Kidney (tissue), 14 donors: ENCODE results near the gene ITCH. TPM values are rescaled to one million over a fixed set of nuclear protein-coding genes. Genes with fewer than 3 reads are reported as not detected.

Source experiments
- DNase-seq, 5 donors: peaks; one replicate each; pipeline ENCODE4 v3.0.0-alpha.2; 2013 to 2020
- FAIRE-seq: peaks from 2 replicates; lab custom pipeline; 2012; peaks lifted over from hg19 to GRCh38; lab: Jason Lieb, UNC
- H3K27ac ChIP-seq, 2 donors: one replicate each; pipeline ENCODE4 v1.7.0; 2013; ENCODE audit warnings: low read depth in 2 of 2, low read length in 2 of 2, inconsistent platforms in 1 of 2
- H3K27me3 ChIP-seq: one replicate; pipeline ENCODE4 v1.7.1; 2013; ENCODE audit warnings: low read length, inconsistent platforms; ENCODE audit not compliant: control insufficient read depth, insufficient read depth
- H3K36me3 ChIP-seq, 3 donors: one replicate each; pipeline versions ENCODE4 v1.7.0 to v1.7.1; 2013; ENCODE audit warnings: low read length in 3 of 3, control low read depth in 1 of 3, inconsistent platforms in 1 of 3; ENCODE audit not compliant: insufficient read depth in 3 of 3, control insufficient read depth in 2 of 3
- H3K4me1 ChIP-seq, 3 donors: one replicate each; pipeline versions ENCODE4 v1.7.0 to v1.7.1; 2013; ENCODE audit warnings: low read length in 3 of 3, inconsistent platforms in 1 of 3, low read depth in 1 of 3; ENCODE audit not compliant: control insufficient read depth in 2 of 3, insufficient read depth in 2 of 3
- H3K4me3 ChIP-seq, 3 donors: one replicate each; pipeline versions ENCODE4 v1.7.0 to v1.8.1; 2013; ENCODE audit warnings: low read length in 3 of 3, control low read depth in 1 of 3, inconsistent platforms in 1 of 3
- H3K9ac ChIP-seq, 3 donors: one replicate each; pipeline versions ENCODE4 v1.7.0 to v1.7.1; 2013; ENCODE audit warnings: low read length in 3 of 3, control low read depth in 1 of 3, inconsistent platforms in 1 of 3
- H3K9me3 ChIP-seq, 3 donors: one replicate each; pipeline versions ENCODE4 v1.7.0 to v1.7.1; 2013; ENCODE audit warnings: low read length in 3 of 3, control low read depth in 1 of 3, inconsistent platforms in 1 of 3; ENCODE audit not compliant: control insufficient read depth in 2 of 3, insufficient read depth in 1 of 3
- intact Hi-C: fragments of 100-400 bp; cut with DNase I; formaldehyde crosslinking; loops from one replicate; pipeline ENCODE4 v1.11.1; 2022
- polyA plus RNA-seq: library from polyadenylated mRNA; stranded (reverse); fragments of 350-450 nt; fragmentation: Illumina TruSeq; extraction: RNeasy Lipid Tissue Mini Kit (QIAGEN cat#74804); gene quantifications from one replicate; pipeline ENCODE4 v1.2.3, GENCODE V29; 2014; ENCODE audit warnings: low read depth, low replicate concordance; ENCODE audit not compliant: insufficient read depth
- total RNA-seq: library from RNA; stranded (reverse); fragmentation: NEBNext Ultra II Directional; extraction: Animal tissue kit (Norgen Biotek cat#: 25700); gene quantifications from one replicate; pipeline ENCODE4 v1.2.1, GENCODE V29; 2021
- TF ChIP-seq, protein P1 (sequence below): IDR thresholded peaks from 3 replicates; pipeline ENCODE4 v1.5.1; 2012; ENCODE audit warnings: mild to moderate bottlenecking, moderate library complexity, borderline replicate concordance; ENCODE audit not compliant: insufficient read depth; ENCODE audit errors: extremely low read depth
- donor health status: control.
- donor health status: control.
- donor health status: control.
- donor health status: control.
- donor health status: control.
- donor health status: DM: yes; HTN: yes; CAD: no.
- donor health status: Normal renal cell carcinoma (clear cell type).

ITCH gene
- total and polyA plus RNA-seq, 2 donors from 2014 or later: 10.1 to 63.1 TPM

- H3K36me3 ChIP-seq: peaks cover 14 to 40% (median 17%) of the 10 kb centered on the region in 3 donors
- FAIRE-seq: no peak
Measured at GRCh38 chr20:34448517-34448916, 85.4 kb downstream of the ITCH start.

DNA sequence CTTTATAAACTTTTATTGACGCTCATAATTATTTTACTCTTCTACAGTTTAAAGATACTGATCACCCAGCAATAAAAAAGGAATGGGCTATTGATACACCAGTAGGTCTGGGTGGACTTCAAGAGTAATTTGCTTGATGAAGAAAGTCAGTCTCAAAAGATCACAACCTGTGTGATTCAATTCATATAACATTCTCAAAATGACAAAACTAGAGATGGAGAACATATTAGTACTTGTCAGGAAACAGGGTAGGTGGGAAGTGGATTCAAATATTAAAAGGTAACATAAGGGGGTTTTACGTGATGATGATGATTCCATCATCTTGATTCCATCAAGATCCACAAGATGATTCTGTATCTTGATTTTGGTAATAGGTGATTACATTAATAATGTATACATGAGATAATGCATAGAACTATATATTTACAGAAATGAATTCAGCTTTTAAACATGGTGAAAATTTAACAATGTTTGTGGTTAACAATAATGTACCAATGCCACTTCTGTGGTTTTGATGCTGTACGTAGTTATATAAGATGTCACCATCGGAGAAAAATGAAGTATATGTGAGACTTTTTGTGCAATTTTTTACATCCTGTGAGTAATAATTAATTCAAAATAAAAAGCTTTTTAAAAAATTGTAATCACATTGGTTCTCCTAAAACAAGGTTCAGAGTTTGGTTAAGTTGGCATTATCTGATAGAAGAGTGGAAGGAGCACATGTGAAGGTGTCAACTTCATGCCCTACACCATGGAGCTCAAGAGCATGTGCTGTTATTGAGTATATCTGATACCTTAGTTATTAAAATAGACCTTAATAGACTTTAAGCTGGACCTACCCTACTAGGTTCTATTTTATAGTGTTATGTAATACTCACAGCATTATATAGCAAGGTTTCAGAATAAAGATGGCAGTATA lies 86.9 kb downstream of the ITCH start:
- Histone ChIP-seq H3K4me1 (no peaks in the 10 kb centered on the region), H3K27me3 (no peaks in the 10 kb centered on the region), H3K4me3 (no peak overlapping the region), H3K9me3 (no peaks in the 10 kb centered on the region), H3K36me3 (peaks cover 14 to 37% (median 14%) of the 10 kb centered on the region in 3 donors), H3K9ac (no peak overlapping the region), H3K27ac (no peak overlapping the region)
- FAIRE-seq (no peak), DNase-seq (no peak)
- intact Hi-C loops: no loop called here
- TF ChIP-seq, protein P1, sequence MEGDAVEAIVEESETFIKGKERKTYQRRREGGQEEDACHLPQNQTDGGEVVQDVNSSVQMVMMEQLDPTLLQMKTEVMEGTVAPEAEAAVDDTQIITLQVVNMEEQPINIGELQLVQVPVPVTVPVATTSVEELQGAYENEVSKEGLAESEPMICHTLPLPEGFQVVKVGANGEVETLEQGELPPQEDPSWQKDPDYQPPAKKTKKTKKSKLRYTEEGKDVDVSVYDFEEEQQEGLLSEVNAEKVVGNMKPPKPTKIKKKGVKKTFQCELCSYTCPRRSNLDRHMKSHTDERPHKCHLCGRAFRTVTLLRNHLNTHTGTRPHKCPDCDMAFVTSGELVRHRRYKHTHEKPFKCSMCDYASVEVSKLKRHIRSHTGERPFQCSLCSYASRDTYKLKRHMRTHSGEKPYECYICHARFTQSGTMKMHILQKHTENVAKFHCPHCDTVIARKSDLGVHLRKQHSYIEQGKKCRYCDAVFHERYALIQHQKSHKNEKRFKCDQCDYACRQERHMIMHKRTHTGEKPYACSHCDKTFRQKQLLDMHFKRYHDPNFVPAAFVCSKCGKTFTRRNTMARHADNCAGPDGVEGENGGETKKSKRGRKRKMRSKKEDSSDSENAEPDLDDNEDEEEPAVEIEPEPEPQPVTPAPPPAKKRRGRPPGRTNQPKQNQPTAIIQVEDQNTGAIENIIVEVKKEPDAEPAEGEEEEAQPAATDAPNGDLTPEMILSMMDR: no peak

More at GRCh38 chr20:34448517-34448916, 85.4 kb downstream of the ITCH start:
- H3K4me1 ChIP-seq: no peaks in the 10 kb centered on the region
- no peaks in the 10 kb centered on the region for H3K9me3 ChIP-seq
- no peaks in the 10 kb centered on the region for H3K27me3 ChIP-seq
- H3K27ac ChIP-seq: no peak overlapping the region
- no peak for DNase-seq
- no peak overlapping the region for H3K4me3 ChIP-seq
- H3K9ac ChIP-seq: no peak overlapping the region
- intact Hi-C loops: no loop called here
- TF ChIP-seq, protein P1: no peak

DNA sequence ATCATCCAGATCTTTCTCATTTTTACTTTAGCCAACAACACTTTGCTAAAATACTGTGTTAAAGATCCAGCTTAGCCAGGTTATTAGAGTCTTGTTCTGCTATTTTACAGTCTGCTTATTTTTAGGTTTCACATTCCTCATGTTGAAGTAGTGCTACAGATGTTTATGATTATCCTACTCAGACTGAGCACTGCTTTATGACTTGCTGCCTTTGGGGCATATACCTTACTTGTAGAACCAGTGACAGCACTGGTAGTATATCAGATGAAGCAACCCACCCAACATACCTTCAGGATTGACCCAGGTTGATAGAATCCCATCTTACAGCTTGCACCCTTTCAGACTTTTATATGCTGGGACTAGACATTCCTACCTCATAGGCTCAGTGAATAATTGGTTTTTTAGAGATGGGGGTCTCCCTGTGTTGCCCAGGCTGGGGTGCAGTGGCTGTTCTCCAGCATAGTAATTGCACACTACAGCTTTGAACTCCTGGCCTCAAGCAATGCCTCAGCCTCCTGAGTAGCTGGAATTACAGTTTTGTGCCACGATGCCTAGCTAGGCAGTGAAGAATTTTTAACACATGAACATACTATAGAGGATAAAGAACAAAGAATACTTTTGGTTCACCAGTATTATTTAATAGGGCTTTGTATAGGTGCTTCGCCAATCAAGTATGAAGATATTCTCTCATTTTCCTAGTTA lies 89.4 kb downstream of the ITCH start:
- TF ChIP-seq, protein P1: no peak
- H3K4me1 ChIP-seq: no peaks in the 10 kb centered on the region
- H3K27me3 ChIP-seq: no peaks in the 10 kb centered on the region
- intact Hi-C loops: no loop called here
- no peak for FAIRE-seq
- no peak overlapping the region for H3K4me3 ChIP-seq
- H3K36me3 ChIP-seq: peaks cover 5 to 18% (median 9%) of the 10 kb centered on the region in 3 donors
- H3K9me3 ChIP-seq: no peaks in the 10 kb centered on the region
- no peak for DNase-seq
- H3K27ac ChIP-seq: no peak overlapping the region
- H3K9ac ChIP-seq: no peak overlapping the region
